Heart left ventricle (tissue), 16 donors: ENCODE measurements around the gene STK16. TPM values are rescaled to one million over a fixed set of nuclear protein-coding genes. Genes with fewer than 3 reads are reported as not detected.

ENCODE experiments used
- ATAC-seq, 4 donors: fragments of 200-7000 bp; cut with Tn5 transposase; one replicate each; pipeline ENCODE4 v1.9.1; 2020 to 2022; ENCODE audit warnings: moderate library complexity in 4 of 4, mild to moderate bottlenecking in 3 of 4, moderate number of reproducible peaks in 1 of 4
- DNase-seq, 5 donors: peaks; one replicate each; pipeline ENCODE4 v3.0.0-alpha.2; 2020
- H3K27ac ChIP-seq, 12 donors: fragments of 200-600 bp; sonication (generic) in 4 of 12; one replicate each; pipeline versions ENCODE4 v1.5.0 to v1.8.0; 2016 to 2022; ENCODE audit warnings: mild to moderate bottlenecking in 2 of 12
- H3K27me3 ChIP-seq, 9 donors: fragments of 200-600 bp; sonication (generic) in 2 of 9; one replicate each; pipeline versions ENCODE4 v1.5.1 to v1.8.0; 2016 to 2022; ENCODE audit warnings: mild to moderate bottlenecking in 3 of 9
- H3K36me3 ChIP-seq, 9 donors: fragments of 200-600 bp; sonication (generic) in 2 of 9; one replicate each; pipeline versions ENCODE4 v1.5.0 to v1.8.0; 2018 to 2022; ENCODE audit warnings: mild to moderate bottlenecking in 2 of 9
- H3K4me1 ChIP-seq, 12 donors: fragments of 200-600 bp; sonication (generic) in 4 of 12; one replicate each; pipeline versions ENCODE4 v1.5.0 to v1.8.0; 2016 to 2022; ENCODE audit warnings: mild to moderate bottlenecking in 3 of 12
- H3K4me3 ChIP-seq, 12 donors: fragments of 200-600 bp; sonication (generic) in 4 of 12; one replicate each; pipeline versions ENCODE4 v1.5.0 to v1.8.0; 2017 to 2022; ENCODE audit warnings: mild to moderate bottlenecking in 9 of 12, moderate library complexity in 4 of 12
- H3K9me3 ChIP-seq, 12 donors: fragments of 200-600 bp; sonication (generic) in 4 of 12; one replicate each; pipeline versions ENCODE4 v1.5.0 to v1.8.0; 2016 to 2022; ENCODE audit warnings: mild to moderate bottlenecking in 1 of 12
- CTCF ChIP-seq, 12 donors: fragments of 200-600 bp; sonication (generic) in 4 of 12; IDR thresholded peaks; one replicate each; pipeline versions ENCODE4 v1.5.0 to v1.8.0; 2018 to 2022; ENCODE audit warnings: antibody characterized with exemption in 12 of 12, mild to moderate bottlenecking in 5 of 12
- POLR2A ChIP-seq, 2 donors: fragments of 450-650 bp; IDR thresholded peaks; one replicate each; pipeline ENCODE4 v1.6.1; 2017; ENCODE audit warnings: antibody characterized with exemption in 2 of 2, mild to moderate bottlenecking in 2 of 2, moderate library complexity in 2 of 2
- WGBS, 4 donors: extraction: QIAGEN DNeasy Blood & Tissue Kit in 2 of 4; methylation state at CpG; one replicate each; pipeline versions ENCODE4 v1.1.5 to v1.1.7; 2013 to 2018; 5-methylcytosine and 5-hydroxymethylcytosine counted together
- intact Hi-C, 10 donors: fragments of 100-400 bp; cut with DNase I; formaldehyde crosslinking; loops; one replicate each; pipeline versions ENCODE4 v1.11.1 to v1.14.2; 2022
- polyA plus RNA-seq, 2 donors: library from polyadenylated mRNA; stranded (reverse); fragments of 200-250 nt; gene quantifications; one replicate each; pipeline ENCODE4 v1.2.3, GENCODE V29; 2013
- total RNA-seq, 9 donors: library from RNA; depleted of rRNA in 2 of 9; stranded (reverse); fragments of >200 nt in 2 of 9; fragmentation: NEBNext Ultra II Directional in 3 of 9; extraction: Animal tissue kit (Norgen Biotek cat#: 25700) in 3 of 9; gene quantifications; one replicate each; pipeline versions ENCODE4 v1.1.0 to v1.2.4, GENCODE V29; 2016 to 2023
- donor health status: ischemic (EF 13 %, LVEDD 7.1; RV severe dilation, severe dysfunction).
- donor health status: healthy with polysubstance abuse.
- donor health status: DM: no; HTN: yes; CAD: no.
- donor health status: DM: no; HTN: no; CAD: no.
- donor health status: ischemic (EF 25% LVEDD 6.9; RV normal size, moderate dysfunction).
- donor health status: ischemic (EF 25% LVEDD 5.7; RV mildly dilated, moderate dysfunction).
- donor health status: healthy.
- donor health status: DM: yes; HTN: yes; CAD: no.
- donor health status: ischemic (EF 35%, LVEDD 5.7; RV mildly dilated, moderate dysfunction).
- donor health status: nonischemic (EF 11% LVEDD 7.7; RV severe dilation, severe dysfunction).
- donor health status: DM: yes; HTN: yes; CAD: no.
- donor health status: PGD.
- donor health status: ischemic (EF 29% LVEDD 5.4; RV normal size, mild dysfunction).
- donor health status: nonischemic (EF 23%, LVEDD 6.1; RV moderate dilation, normal function).

The STK16 gene
- total and polyA plus RNA-seq, 11 donors: 13.8 to 31.6 (median 19.1) TPM

- intact Hi-C loops: loop anchor here in 1 of 10 donors (5.0 kb wide), 1 partner anchor 67 kb away; the partner anchor contains the start of gene ABCB6
- Histone ChIP-seq H3K27me3 (no peaks in the 10 kb centered on the region), H3K36me3 (peaks cover 0 to 65% (median 55%) of the 10 kb centered on the region in 9 donors), H3K27ac (peak overlapping the region in 1 of 12 donors; percentile 30), H3K9me3 (no peaks in the 10 kb centered on the region), H3K4me1 (peaks cover 0 to 29% (median 11%) of the 10 kb centered on the region in 12 donors), H3K4me3 (no peak overlapping the region)
- DNase-seq: no peak
- no peak for ATAC-seq
- no peak for TF ChIP-seq CTCF (IDR thresholded peaks at IDR 0.05)
- TF ChIP-seq POLR2A (IDR thresholded peaks at IDR 0.05): no peak
- WGBS, 4 donors: 80 to 89% (median 88%) methylated on average over 10 to 16 of the region's 16 CpGs
These were observed 39.5 kb downstream of the STK16 start for GRCh38 chr2:219284501-219285372.

GRCh38 chr2:219285373-219285735 is 40.1 kb downstream of the STK16 start:
- peak in 1 of 5 donors; percentile 38 for DNase-seq
- intact Hi-C loops: no loop called here
- peaks cover 0 to 64% (median 54%) of the 10 kb centered on the region in 9 donors for H3K36me3 ChIP-seq
- TF ChIP-seq POLR2A (IDR thresholded peaks at IDR 0.05) (no peak), CTCF (IDR thresholded peaks at IDR 0.05) (no peak)
- WGBS, 4 donors: 81 to 85% (median 83%) methylated on average over 12 of the region's 12 CpGs
- peak overlapping the region in 2 of 12 donors; percentile 5 to 30 for H3K27ac ChIP-seq
- no peak overlapping the region for H3K4me3 ChIP-seq
- no peak for ATAC-seq
- H3K9me3 ChIP-seq: no peaks in the 10 kb centered on the region
- peaks cover 0 to 25% (median 6%) of the 10 kb centered on the region in 12 donors for H3K4me1 ChIP-seq
- no peaks in the 10 kb centered on the region for H3K27me3 ChIP-seq

- Histone ChIP-seq H3K4me1 (peaks cover 0 to 19% (median 3%) of the 10 kb centered on the region in 12 donors), H3K4me3 (no peak overlapping the region), H3K9me3 (no peaks in the 10 kb centered on the region), H3K27me3 (no peaks in the 10 kb centered on the region), H3K27ac (peak overlapping the region in 4 of 12 donors; percentile 3 to 30 (median 22)), H3K36me3 (peaks cover 0 to 57% (median 48%) of the 10 kb centered on the region in 9 donors)
- ATAC-seq (peak in 3 of 4 donors; percentile 34 to 54 (median 53)), DNase-seq (peak in 2 of 5 donors; percentile 40 to 62)
- 73 to 80% (median 76%) methylated on average over 16 to 17 of the region's 17 CpGs for WGBS, 4 donors
- intact Hi-C loops: no loop called here
- TF ChIP-seq CTCF (IDR thresholded peaks at IDR 0.05) (no peak), POLR2A (IDR thresholded peaks at IDR 0.05) (no peak)
These were observed 40.7 kb downstream of the STK16 start for GRCh38 chr2:219285894-219286425.
